Stimulated activated CD4-positive, alpha-beta T cell treated with anti-CD3 and anti-CD28 coated beads, Interleukin-1b, Interleukin-23, amount 100 ng/mL, for 48 hours (primary cell): ENCODE measurements around the gene COQ5.
A peak's percentile ranks its signal among the peaks of the same experiment; 100 is the strongest.
"Not testable (repeated sequence)": the region's sequence is repeated elsewhere in the genome, so short reads cannot be mapped to it uniquely, and the experiment has no call there.

ENCODE experiments used
- DNase-seq: peaks from one replicate; pipeline ENCODE4 v3.0.0-alpha.2; 2020

The COQ5 gene, protein sequence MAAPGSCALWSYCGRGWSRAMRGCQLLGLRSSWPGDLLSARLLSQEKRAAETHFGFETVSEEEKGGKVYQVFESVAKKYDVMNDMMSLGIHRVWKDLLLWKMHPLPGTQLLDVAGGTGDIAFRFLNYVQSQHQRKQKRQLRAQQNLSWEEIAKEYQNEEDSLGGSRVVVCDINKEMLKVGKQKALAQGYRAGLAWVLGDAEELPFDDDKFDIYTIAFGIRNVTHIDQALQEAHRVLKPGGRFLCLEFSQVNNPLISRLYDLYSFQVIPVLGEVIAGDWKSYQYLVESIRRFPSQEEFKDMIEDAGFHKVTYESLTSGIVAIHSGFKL

DNA sequence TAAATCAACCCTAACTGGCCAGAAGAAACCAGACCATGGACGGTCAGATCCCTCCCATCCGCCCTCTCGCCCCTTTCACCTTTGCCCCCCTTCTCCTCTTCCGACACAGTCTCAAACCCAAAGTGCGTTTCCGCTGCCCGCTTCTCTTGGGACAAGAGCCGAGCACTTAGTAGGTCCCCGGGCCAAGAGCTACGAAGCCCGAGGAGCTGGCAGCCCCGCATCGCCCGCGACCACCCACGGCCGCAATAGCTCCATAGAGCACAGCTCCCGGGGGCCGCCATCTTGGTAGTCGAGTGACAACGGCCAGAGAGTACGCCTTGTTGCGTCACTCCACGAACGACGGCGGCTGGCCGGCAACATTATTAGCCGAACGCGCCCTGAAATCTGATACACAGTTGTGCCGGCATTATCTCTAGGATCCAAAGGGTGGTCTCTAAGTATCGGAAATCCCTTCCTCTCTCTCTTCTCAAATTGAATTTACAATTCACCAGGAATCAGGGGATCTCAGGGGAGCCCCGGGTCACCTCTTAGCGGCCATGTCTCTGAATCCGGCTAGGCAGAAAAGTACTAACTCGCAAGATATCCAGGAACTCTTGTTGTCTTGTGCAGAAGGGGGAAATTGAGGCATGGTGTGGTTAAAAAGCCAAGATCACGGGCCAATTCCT lies at the start of gene COQ5:
TSS of gene COQ5 (minus strand) at position 298 of the 665 bp plus-strand sequence. CDS start at position 281, 17 bp downstream.
- peak; percentile 84 for DNase-seq

DNA sequence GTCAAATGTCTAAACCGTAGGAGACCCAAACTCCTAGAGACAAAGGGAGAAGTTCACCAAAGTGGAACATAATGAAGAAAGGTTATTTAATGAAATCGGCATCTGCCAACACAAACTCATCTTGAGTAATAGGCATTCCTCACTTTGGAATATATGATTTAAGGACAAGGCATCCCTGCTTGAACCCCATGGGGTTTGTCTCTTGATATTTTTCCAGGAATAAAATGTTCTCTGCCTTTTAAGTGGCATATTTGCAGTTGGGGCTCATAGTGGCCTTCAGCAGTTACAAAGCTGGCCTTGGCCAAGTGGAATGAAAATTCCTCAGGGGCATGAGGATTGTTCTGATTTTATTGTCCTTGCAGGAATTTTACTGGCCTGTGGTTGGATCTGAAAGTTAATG lies 45.1 kb upstream of the COQ5 start:
- DNase-seq: no peak

DNA sequence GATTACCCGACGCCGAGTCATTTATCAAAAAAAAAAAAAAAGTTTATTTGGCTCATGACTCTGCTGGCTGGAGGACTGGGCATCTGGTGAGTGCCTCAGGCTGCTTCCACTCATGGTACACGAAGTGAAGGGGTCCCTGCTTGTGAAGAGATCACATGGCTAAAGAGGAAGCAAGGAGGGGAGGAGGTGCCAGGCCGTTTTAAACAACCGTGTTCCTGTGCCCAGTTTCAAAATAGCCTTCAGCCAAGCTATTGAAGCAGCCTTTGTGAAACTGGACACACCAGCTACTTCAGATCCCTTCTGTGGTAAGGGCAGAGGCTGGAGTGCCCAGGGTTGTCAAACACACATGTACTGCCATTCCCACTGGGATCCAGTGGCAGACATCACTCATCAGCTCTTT lies 44.6 kb upstream of the COQ5 start:
- DNase-seq: no peak

DNA sequence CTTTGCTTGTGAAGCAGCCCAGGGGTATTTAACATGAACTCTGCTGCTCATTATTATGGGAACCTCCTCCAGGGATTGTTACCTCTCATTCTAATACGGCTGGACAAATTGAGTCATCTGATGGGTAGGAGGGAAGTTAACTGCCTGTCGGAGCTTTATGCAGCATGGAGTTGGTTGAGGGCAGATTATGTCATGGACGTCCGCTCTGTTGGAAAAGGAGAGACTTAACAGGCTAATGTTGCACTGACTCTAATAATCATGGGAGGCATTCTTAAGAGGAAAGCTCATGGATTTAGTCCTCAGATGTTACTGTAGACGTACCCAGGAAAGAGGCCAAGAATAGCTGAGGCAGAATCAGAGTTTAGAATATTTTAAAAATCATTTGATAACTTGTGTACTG lies 42.3 kb upstream of the COQ5 start:
- DNase-seq: no peak

DNA sequence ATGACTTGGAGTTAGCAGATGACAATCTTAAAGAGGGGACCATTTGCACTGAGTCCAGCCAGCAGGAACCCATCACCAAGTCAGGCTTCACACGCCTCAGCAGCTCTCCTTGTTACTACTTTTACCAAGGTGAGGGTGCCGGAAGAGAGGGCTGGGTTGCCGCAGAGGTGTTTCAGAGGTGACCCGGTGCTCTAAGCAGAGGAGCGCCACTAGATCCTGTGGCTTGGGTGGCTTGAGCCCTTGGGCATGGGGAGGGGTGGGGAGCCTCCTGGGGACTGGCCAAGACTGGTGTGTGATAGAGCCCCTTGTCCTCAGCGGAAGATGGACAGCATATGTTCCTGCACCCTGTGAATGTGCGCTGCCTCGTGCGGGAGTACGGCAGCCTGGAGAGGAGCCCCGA lies 34.5 kb upstream of the COQ5 start:
- DNase-seq: no peak

DNA sequence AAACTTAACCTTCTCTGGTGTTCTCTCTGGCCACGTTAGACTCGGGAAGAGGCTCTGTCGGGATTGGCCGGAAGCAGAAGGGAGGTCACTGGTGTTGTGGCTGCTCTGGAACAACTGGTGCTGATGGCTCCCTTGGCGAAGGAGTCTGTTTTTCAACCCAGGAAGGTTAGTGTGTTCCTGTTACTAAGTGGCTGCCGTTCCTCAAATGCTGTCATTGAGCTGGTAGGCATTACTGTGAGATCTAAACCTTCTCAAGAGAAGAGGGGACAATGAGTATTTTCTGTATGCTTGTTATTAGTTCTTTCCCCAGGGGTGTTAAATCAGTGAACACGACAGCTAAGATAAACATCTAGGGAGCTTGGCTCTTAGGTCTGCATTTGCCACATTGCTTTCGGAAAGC lies 33.9 kb upstream of the COQ5 start:
- no peak for DNase-seq

DNA sequence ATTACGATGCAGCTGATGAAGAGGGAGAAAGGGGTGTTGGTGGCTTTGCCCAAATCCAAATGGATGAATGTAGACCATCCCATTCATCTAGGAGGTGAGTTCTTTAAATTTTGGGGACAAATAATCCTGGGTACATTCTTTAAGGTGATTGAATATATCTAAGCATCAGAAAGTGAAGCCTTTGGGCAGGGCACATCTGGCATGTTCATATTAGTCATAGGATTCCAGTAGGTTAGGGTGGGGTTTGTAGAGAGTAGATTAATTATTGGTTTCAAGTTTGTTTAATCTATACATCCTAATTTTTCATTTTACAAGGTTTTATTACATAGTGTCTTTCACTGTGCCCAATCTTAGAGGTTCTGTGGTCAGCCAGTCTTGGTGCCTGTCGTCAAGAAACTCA lies 28.6 kb upstream of the COQ5 start:
- DNase-seq: no peak

DNA sequence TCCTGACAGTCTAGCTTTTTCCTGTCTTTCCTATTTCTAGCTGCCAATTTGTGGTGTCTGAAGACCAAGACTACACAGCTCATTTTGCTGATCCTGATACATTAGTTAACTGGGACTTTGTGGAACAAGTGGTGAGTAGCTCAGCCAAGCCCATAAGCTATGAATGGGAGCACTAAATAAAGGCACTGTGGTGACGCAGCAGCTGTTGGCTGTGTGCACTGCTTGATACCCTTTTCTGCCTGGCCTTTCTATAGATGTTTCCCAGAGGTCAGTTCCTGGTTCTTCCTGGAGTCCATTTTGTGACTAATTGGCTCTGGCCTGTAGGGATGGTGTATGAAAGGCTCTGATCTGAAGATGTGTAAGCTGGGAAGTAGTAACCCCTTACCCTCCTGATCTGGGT lies 25.7 kb upstream of the COQ5 start:
- DNase-seq: no peak

DNA sequence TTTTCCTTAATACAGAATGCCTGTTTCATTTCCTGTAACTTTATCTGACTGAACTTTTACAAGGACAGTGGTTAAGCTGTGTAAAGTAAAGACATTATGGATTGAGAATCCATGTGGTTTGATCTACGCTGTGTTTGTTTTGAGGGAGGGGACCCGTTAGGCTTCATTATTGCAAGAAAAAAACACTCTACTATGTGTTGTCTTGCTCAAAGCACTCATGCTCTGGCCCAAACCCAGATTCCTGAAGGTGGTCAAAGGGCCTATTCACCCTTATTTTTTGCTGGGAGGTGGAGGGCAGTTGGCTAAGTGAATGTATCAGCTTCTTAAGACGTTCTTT lies 17.1 kb upstream of the COQ5 start:
- DNase-seq: no peak

DNA sequence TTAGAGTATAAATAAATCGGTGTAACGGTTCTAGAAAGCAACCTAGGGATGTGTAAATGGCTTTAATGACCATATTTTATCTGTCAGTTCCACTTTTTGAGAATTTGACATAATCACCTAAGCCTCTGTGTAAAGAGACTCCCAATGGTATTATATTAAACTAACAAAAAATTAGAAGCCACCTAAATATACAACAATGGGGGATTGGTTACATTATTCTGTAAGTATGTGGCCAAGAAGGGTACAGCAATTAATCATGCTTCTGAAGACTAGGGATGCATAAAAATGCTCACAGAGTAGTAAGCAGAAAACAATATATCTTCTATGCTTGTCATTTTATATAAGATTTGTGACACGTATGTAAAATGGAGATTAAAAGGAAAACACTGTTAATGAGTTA lies 15.7 kb upstream of the COQ5 start:
- DNase-seq: no peak

DNA sequence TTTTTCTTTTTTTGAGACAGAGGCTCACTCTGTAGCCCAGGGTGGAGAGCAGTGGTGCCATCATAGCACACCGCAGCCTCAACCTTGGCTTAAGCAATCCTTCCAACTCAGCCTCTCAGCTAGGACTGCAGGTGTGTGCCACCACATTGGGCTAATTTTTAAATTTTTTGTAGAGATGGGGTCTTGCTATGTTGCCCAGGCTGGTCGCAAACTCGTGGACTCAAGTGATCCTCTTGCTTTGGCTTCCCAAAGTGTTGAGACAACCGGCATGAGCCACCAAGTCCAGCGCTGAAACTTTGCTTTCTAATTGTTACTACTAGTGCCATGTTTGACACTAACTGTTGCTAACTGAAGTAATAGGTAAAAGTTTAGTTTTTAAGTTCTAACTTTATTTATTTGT lies 13.2 kb upstream of the COQ5 start:
- DNase-seq: no peak

DNA sequence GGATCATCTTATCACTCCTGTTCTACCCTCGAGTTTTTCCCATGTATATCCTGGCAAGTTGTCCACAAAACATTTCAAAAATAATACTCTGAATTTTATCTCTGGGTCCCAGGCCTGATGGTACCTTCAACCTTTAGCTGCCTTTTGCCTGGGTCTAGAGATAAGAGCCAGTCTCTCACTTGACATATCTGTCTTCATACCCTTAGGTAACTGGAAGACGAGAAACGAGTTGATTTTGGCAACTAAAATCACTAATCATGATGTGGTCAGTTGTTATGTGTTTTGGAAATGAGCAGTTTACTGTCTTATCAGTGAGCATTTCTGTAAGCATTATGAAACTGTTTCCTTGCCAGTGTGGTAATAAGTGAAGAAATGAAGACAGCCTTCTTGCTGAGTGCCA lies 11.5 kb upstream of the COQ5 start:
- DNase-seq: no peak

DNA sequence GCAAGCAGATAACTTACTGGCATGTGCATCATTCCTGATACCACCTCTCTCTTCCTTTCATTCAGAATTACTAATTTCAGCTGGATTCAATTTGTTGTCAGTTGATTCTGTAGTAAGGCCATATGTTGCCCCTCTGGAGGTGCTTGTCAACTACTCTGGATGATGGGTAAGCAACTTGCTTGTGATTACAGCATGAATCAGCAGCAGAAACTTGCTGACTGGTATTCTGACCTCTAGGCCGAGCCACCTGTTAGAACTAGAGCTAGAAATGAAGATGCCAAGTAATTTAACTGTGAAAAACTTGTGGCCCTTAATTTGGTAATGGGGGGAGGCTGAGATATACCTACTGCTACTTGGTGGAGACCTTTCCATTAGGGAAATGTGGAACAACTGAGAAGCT lies 10.3 kb upstream of the COQ5 start:
- DNase-seq: peak; percentile 23

DNA sequence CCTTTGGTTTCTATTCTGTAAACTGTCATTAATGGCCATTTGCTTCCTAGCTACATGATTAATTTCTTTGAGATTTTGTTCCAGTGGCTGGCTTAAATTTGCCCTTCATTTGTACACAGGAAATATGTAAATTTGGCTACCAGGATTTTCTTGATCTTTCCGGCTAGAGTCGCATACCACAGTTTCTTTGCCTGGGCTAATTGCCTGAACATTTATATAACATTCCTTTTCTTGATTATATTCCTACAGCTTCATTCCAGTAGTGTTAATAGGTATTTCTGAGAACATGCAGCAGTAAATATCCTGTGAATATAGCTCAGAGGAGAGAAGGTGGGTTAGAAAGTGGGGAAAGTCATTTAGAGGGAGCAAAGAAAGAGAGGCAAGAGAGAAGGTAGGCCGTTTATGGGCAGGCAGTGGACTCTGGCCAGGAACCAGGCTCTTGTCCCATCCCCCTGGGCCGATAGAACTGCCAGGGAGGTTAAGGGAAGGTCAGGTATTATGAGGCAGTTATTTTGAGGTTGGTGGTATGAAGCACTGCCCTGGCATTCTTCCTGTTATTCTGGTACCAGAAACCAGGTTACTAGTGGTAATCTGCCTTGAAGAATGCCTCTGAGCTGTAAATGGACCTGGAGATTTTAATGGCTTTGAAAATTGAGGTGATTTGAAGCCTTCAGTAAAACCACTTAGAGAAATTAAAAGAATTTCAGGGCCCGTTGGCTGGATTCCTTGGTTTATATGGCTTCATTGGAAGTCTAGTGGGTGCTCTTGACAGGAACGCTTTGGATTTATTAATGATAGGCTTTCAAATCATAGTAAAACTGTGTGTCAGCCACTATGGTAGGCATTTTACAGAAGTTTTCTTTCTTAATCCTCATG lies 9.6 kb upstream of the COQ5 start:
- no peak for DNase-seq

DNA sequence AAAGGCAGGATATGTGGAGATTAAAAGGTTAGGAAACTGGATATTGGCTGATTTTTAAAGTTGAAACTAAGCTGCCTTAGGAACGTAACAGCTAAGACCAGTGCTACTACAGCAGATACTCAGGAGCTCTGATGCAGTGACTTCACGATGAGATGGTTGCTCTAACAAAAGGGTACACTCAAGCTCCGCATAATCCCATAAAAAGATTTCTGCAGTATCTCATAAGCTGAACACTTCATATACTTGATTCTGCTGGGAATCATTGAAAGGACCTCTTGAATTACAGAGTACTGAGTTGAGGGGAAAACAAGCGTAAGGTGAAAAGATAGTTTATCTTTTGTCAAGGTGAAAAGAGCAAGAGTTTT lies 8.9 kb upstream of the COQ5 start:
- DNase-seq: no peak

DNA sequence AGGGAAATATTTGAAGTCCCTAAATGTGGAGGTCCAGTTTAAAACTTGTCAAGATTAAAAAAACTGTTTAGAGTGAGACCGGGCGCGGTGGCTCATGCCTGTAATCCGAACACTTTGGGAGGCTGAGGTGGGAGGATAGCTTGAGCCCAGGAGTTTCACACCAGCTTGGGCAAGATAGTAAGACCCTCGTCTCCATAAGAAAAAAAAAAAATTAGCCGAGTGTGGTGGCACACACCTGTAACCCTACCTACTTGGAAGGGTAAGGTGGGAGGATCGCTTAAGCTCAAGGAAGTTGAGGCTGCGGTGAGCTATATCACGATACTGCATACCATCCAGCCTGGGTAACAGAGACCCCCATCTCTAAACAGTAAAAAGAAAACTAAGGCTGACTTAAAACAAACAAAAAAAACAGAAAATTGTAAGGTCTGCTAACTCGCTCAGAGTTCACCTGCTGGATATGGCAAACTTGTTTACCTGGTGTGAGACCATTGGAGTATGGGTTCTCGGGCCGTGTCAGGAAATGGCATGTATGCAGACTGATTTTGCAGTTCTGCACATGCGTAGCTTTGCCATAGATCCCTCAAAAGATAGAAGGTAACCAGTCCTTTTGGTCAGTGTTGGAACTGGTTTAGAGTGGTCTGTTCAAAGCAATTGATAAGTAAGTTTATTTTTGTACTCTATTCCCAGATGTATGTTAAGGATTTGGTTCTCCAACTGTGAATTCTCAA lies 7.3 kb upstream of the COQ5 start:
- peak; percentile 18 for DNase-seq

DNA sequence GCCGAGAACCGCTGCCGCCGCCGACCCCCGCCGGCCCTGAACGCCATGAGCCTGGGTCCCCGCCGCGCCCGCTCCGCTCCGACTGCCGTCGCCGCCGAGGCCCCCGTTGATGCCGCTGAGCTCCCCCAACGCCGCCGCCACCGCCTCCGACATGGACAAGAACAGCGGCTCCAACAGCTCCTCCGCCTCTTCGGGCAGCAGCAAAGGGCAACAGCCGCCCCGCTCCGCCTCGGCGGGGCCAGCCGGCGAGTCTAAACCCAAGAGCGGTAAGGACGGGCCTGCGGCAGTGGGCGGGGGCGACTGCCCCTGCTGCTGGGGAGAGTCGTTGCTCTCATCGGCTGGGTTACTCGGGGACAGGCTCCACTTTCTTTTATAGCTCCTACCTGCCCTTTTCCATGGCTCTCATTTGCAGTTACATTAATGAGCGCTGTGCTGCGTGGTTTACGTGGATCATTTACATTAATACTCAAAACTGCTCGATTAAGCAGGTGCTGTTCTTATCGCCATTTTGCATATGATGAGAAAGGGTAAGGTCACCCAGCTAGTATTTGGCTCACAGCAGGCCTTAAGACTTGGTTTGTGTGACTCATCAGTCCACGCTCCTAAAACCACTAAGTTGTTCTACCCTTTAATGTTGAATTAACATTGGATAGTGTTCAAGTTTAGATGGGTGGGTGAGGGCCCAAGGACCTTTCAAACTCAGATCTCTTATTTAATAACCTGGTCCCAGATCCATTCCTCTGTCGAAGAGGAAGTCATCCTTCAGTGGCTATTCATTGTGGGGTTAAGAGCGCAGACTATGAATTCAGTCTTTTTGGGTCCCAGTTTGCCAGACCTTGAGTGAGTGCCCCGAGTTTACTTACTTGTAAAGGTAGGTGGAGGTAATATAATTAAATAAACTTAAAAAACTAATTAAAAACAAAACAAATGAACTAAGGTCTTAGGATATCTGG lies 6.0 kb upstream of the COQ5 start:
- DNase-seq: peak; percentile 45

DNA sequence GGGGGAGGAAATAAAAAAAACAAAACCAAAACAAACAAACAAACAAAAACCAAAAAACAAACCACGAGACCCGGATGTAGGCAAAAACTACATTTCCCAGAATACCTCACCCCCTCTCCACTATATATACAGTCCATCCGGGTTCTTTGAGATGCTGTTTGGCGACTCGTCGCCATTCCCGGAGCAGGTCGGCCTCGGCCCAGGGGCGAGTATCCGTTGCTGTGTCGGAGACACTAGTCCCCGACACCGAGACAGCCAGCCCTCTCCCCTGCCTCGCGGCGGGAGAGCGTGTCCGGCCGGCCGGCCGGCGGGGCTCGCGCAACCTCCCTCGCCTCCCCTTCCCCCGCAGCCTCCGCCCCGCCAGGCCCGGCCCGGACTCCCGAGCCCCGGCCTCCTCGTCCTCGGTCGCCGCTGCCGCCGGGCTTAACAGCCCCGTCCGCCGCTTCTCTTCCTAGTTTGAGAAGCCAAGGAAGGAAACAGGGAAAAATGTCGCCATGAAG lies 5.3 kb upstream of the COQ5 start, which contains the start of gene RNF10:
TSS of gene RNF10 (plus strand) at position 154 of the 500 bp plus-strand sequence. CDS start 456 bp downstream, outside the sequence.
- DNase-seq: peak; percentile 66

DNA sequence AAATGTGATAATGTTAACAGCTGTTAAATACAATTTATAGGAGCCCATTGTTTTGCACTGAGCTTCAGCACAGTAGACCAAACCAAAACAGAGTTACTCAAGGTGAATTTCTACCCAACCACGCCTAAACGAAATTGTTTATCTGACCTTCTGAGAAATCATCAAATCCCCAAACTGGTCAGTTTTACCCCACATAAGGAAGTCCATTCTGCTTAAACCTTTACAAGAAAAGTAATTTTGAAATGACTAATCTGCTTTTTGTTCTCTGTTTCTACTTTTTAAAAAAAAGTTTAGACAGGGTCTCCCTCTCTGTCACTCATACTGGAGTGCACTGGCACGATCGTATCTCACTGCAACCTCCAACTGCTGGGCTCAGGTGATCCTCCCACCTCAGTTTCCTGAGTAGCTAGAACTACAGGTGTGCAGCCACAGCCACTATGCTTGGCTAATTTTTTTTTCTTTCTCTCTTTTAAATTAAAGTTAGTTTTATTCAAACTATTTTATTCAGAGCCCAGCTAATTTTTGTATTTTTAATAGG lies 3.8 kb upstream of the COQ5 start:
- DNase-seq: no peak

DNA sequence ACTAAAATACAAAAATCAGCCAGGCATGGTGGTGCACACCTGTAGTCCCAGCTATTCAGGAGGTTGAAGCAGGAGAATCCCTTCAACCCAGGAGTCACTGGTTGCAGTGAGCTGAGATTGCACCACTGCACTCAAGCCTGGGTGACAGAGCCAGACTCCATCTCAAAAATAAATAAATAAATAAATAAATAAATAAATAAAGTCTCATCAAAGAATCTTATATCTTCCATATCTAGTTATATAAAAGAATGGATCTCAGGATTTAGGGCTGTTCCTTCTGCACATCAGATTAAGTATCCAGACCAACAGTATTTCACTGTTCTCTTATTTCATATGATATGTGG lies 1.4 kb upstream of the COQ5 start:
- DNase-seq: not testable (repeated sequence)

DNA sequence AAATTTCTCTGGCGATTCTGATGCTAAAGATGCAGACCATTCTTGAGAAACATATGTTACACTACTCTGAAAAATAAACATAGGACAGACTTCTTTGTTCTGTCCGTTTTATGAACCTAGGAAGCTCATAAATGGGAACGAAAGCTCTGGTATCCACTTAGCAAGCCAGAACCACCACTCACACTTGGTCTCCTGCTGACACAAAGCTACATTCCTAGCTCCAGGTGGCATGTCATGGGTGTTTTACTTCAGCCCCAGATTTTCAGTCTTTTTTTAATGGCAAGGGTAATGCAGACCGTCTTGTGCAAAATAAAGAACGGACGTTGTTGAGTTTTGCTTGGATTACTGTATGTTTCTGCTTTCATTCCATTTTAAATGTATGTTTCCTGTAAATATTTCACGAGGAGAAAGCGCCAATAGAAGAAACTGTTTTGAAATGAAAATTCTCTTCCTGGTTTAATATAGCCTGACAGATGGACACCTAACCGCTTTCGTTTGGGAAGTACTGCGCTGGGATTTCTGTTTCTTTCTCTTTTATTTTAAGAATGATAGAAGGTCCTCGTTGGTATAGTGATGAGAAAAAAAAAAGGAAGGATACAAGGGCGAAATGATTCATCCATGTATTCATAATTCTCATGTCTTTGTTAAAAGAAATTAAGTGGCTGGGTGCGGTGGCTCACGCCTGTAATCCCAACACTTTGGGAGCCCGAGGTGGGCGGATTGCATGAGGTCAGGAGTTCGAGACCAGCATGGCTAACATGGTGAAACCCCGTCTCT lies 871 bp upstream of the COQ5 start:
- no peak for DNase-seq
